Astrocyte (in vitro differentiated cells and primary cell): ENCODE results near the gene NTSR1. TPM values are rescaled to one million over a fixed set of nuclear protein-coding genes. Genes with fewer than 3 reads are reported as not detected.
A peak's percentile ranks its signal among the peaks of the same experiment; 100 is the strongest.

Experiments
- DNase-seq: peaks from one replicate; pipeline ENCODE4 v3.0.0-alpha.2; 2010; ENCODE audit warnings: low read depth
- FAIRE-seq: peaks from 2 replicates; lab custom pipeline; 2011; peaks lifted over from hg19 to GRCh38; lab: Jason Lieb, UNC
- H2AFZ ChIP-seq: 2 replicates; pipeline ENCODE4 v1.6.0; 2012; ENCODE audit warnings: low read depth, low read length, inconsistent platforms
- H3K27ac ChIP-seq: 2 replicates; pipeline ENCODE4 v1.5.1; 2011; ENCODE audit warnings: low read depth, low read length, inconsistent platforms
- H3K27me3 ChIP-seq: 2 replicates; pipeline ENCODE4 v1.6.0; 2011; ENCODE audit warnings: low read length, inconsistent platforms; ENCODE audit not compliant: insufficient read depth
- H3K36me3 ChIP-seq: 2 replicates; pipeline ENCODE4 v1.5.1; 2011; ENCODE audit warnings: low read length, inconsistent platforms; ENCODE audit not compliant: insufficient read depth
- H3K4me1 ChIP-seq: 2 replicates; pipeline ENCODE4 v1.5.1; 2011; ENCODE audit warnings: low read length, inconsistent platforms; ENCODE audit not compliant: insufficient read depth
- H3K4me2 ChIP-seq: 2 replicates; pipeline ENCODE4 v1.6.0; 2012; ENCODE audit warnings: low read length, inconsistent platforms
- H3K4me3 ChIP-seq: 2 replicates; pipeline ENCODE4 v1.5.1; 2011; ENCODE audit warnings: low read depth, mild to moderate bottlenecking, low read length, inconsistent platforms; ENCODE audit not compliant: insufficient read depth
- H3K79me2 ChIP-seq: 2 replicates; pipeline ENCODE4 v1.6.0; 2012; ENCODE audit warnings: mild to moderate bottlenecking, low read length, inconsistent platforms; ENCODE audit not compliant: insufficient read depth
- H3K9ac ChIP-seq: 2 replicates; pipeline ENCODE4 v1.6.0; 2012; ENCODE audit warnings: mild to moderate bottlenecking, low read length, inconsistent platforms
- H3K9me3 ChIP-seq: 2 replicates; pipeline ENCODE4 v1.5.1; 2012; ENCODE audit warnings: low read depth, mild to moderate bottlenecking, low read length, inconsistent platforms; ENCODE audit not compliant: insufficient read depth
- H4K20me1 ChIP-seq: 2 replicates; pipeline ENCODE4 v1.6.0; 2012; ENCODE audit warnings: low read length, inconsistent platforms; ENCODE audit not compliant: insufficient read depth
- H3K27ac Mint-ChIP-seq: one replicate; pipeline ENCODE4 v1.8.0; 2021; ENCODE audit warnings: mild to moderate bottlenecking, mixed read lengths; ENCODE audit not compliant: unreplicated experiment
- H3K27me3 Mint-ChIP-seq: one replicate; pipeline ENCODE4 v1.8.0; 2021; ENCODE audit warnings: low read depth, mixed read lengths; ENCODE audit not compliant: unreplicated experiment
- H3K36me3 Mint-ChIP-seq: one replicate; pipeline ENCODE4 v1.8.0; 2021; ENCODE audit warnings: low read depth, mixed read lengths; ENCODE audit not compliant: unreplicated experiment
- H3K4me1 Mint-ChIP-seq: one replicate; pipeline ENCODE4 v1.8.0; 2021; ENCODE audit warnings: low read depth, mixed read lengths; ENCODE audit not compliant: unreplicated experiment
- H3K4me3 Mint-ChIP-seq: one replicate; pipeline ENCODE4 v1.8.0; 2021; ENCODE audit warnings: mild to moderate bottlenecking, moderate library complexity, mixed read lengths; ENCODE audit not compliant: unreplicated experiment
- H3K9me3 Mint-ChIP-seq: one replicate; pipeline ENCODE4 v1.8.0; 2021; ENCODE audit warnings: mild to moderate bottlenecking, mixed read lengths; ENCODE audit not compliant: unreplicated experiment
- EZH2 ChIP-seq: IDR thresholded peaks from 2 replicates; pipeline ENCODE4 v1.6.1; 2012; ENCODE audit warnings: mild to moderate bottlenecking, low read length, inconsistent platforms; ENCODE audit not compliant: insufficient read depth
- total RNA-seq: library from RNA; stranded (reverse); gene quantifications from 2 replicates; pipeline ENCODE4 v1.2.1, GENCODE V29; 2021
- TF ChIP-seq, protein P1 (sequence below): IDR thresholded peaks from 2 replicates; pipeline ENCODE4 v1.5.1; 2011; ENCODE audit warnings: low read depth, mild to moderate bottlenecking, inconsistent platforms, low read length, moderate library complexity; ENCODE audit not compliant: insufficient read depth

NTSR1 gene
- total RNA-seq, 1 donor from 2014 or later: 0.16 TPM

DNA sequence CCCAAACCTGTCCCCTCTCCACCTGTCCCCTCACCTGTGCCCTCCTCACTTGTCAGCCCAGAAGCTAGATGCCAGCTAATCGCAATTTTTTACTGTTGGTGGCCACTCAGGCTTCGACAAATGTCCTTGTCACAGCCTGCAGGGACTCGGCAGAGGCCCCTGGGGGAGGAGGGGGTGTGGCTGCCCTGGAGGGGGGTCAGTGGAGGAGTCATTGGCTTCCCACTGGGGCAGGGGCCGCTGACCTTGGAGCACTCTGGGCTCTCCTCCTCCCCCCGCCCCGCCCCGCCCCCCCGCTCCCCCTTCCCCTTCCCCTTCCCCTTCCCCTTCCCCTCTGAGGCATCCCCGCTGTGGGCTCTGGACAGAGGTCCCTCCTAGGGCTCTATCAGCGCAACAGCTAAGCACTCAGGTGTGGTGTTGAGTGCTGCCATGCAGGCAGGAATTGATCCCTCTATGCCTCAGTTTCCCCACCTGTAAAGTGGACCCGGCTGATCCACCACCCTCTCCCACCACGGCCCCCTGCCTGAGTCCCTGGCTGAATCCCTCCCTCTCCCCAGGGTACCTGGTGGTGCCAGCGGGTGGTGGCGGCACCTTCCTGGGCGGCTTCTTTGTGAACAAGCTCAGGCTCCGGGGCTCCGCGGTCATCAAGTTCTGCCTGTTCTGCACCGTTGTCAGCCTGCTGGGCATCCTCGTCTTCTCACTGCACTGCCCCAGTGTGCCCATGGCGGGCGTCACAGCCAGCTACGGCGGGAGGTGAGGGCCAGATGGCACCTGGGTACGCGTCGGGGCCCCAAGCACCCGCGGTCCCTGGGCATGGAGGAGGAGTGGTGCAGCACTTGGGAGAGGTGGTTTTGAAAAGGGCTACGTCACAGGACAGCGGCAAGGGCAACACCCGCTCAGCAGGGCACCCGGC, 42.6 kb upstream of the NTSR1 start:
- TF ChIP-seq, protein P1, sequence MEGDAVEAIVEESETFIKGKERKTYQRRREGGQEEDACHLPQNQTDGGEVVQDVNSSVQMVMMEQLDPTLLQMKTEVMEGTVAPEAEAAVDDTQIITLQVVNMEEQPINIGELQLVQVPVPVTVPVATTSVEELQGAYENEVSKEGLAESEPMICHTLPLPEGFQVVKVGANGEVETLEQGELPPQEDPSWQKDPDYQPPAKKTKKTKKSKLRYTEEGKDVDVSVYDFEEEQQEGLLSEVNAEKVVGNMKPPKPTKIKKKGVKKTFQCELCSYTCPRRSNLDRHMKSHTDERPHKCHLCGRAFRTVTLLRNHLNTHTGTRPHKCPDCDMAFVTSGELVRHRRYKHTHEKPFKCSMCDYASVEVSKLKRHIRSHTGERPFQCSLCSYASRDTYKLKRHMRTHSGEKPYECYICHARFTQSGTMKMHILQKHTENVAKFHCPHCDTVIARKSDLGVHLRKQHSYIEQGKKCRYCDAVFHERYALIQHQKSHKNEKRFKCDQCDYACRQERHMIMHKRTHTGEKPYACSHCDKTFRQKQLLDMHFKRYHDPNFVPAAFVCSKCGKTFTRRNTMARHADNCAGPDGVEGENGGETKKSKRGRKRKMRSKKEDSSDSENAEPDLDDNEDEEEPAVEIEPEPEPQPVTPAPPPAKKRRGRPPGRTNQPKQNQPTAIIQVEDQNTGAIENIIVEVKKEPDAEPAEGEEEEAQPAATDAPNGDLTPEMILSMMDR: no peak
- TF ChIP-seq EZH2: no peak
- Histone ChIP-seq H2AFZ (no peak overlapping the region), H3K79me2 (no peaks in the 10 kb centered on the region), H4K20me1 (no peaks in the 10 kb centered on the region), H3K4me3 (no peak overlapping the region), H3K27ac (no peak overlapping the region), H3K4me2 (no peak overlapping the region), H3K27me3 (peaks cover 11% of the 10 kb centered on the region), H3K9ac (no peak overlapping the region), H3K36me3 (no peaks in the 10 kb centered on the region), H3K4me1 (peaks cover 4% of the 10 kb centered on the region), H3K9me3 (no peaks in the 10 kb centered on the region)
- Mint-ChIP-seq H3K4me1 (peaks cover 6% of the 10 kb centered on the region), H3K27ac (no peak overlapping the region), H3K27me3 (peaks cover 37% of the 10 kb centered on the region), H3K9me3 (no peaks in the 10 kb centered on the region), H3K36me3 (no peaks in the 10 kb centered on the region), H3K4me3 (no peak overlapping the region)
- FAIRE-seq (no peak), DNase-seq (no peak)

DNA sequence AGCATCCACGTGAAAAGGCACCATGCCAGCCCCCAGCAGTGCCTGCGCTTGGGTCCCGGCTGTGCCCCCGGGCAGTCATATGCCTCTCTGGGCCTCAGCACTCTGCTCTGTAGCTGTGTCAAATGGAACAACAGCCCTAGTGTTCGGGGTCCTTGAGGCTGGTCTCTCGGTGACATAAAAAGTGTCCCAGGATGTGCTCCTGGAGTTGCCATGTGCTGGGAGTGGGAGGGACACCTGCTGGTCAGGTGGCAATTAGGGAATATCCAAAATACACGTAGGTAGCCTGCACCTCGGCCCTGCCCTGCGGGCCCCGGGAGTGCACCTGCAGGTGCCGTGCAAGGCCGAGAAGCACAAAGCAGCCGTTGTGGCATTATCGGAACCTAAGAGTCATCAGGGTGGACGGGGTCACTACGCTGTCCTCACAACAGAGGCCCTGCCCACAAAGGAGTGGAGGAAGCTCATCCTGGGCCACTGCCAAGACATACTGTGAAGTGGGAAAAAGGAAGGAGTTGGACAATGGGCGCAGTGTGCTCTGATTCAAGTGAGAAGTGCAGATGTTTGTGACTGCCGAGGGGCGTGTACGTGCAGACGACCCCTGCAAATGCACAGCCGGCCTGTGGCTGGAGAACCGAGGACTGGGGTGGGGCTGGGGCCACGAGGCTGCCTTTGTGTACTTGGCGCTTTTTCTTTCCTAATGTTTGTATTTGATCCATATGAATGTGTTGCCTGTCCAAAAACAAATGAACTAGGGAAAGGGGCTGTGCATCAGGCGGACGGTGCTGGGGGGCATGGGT, 41.7 kb upstream of the NTSR1 start:
- H3K9me3 ChIP-seq: no peaks in the 10 kb centered on the region
- H3K4me3 ChIP-seq: no peak overlapping the region
- no peak for TF ChIP-seq EZH2
- TF ChIP-seq, protein P1: no peak
- H3K9ac ChIP-seq: no peak overlapping the region
- no peak for FAIRE-seq
- Mint-ChIP-seq H3K4me1 (peaks cover 6% of the 10 kb centered on the region), H3K27ac (no peak overlapping the region), H3K36me3 (no peaks in the 10 kb centered on the region), H3K4me3 (no peak overlapping the region), H3K27me3 (peaks cover 44% of the 10 kb centered on the region), H3K9me3 (no peaks in the 10 kb centered on the region)
- H3K27ac ChIP-seq: no peak overlapping the region
- no peaks in the 10 kb centered on the region for H3K36me3 ChIP-seq
- H3K79me2 ChIP-seq: no peaks in the 10 kb centered on the region
- H2AFZ ChIP-seq: no peak overlapping the region
- peaks cover 11% of the 10 kb centered on the region for H3K27me3 ChIP-seq
- no peaks in the 10 kb centered on the region for H4K20me1 ChIP-seq
- H3K4me1 ChIP-seq: peaks cover 4% of the 10 kb centered on the region
- DNase-seq: peak; percentile 12
- H3K4me2 ChIP-seq: no peak overlapping the region
